Adrenal gland (tissue), 5 donors: Measurements from ENCODE around the gene NFYC.

Experiments used
- CTCF ChIP-seq, 6 experiments: fragments of 450-650 bp in 4 of 6; fragments of 200-600 bp in 2 of 6; sonication (generic) in 1 of 6; IDR thresholded peaks; 1 replicate in 5 of 6; 2 replicates in 1 of 6; pipeline versions ENCODE4 v1.5.1 to v1.8.0; 2016 to 2021; ENCODE audit warnings: antibody characterized with exemption in 6 of 6, mild to moderate bottlenecking in 2 of 6, moderate library complexity in 1 of 6
- POLR2A ChIP-seq, 2 donors: fragments of 450-650 bp; IDR thresholded peaks; one replicate each; pipeline ENCODE4 v1.6.1; 2017; ENCODE audit warnings: antibody characterized with exemption in 2 of 2, mild to moderate bottlenecking in 2 of 2, moderate library complexity in 1 of 2
- donor health status: DM: no; HTN: no; CAD: no.

- no peak for TF ChIP-seq CTCF (IDR thresholded peaks at IDR 0.05)
- no peak for TF ChIP-seq POLR2A (IDR thresholded peaks at IDR 0.05)
These were observed 4.8 kb downstream of the NFYC start for GRCh38 chr1:40696294-40696693.
